Measurements from ENCODE around the gene KEL.

Gene KEL

GRCh38 chr7:142927085-142927745, 34.9 kb downstream of the KEL start:
- no peak for DNase-seq

- DNase-seq: no peak
Observed at GRCh38 chr7:142925413-142925812, 36.8 kb downstream of the KEL start.

GRCh38 chr7:142923391-142923790, 38.8 kb downstream of the KEL start:
- DNase-seq: no peak

- DNase-seq: no peak
Observed at GRCh38 chr7:142919656-142920055, 42.5 kb downstream of the KEL start.

DNA sequence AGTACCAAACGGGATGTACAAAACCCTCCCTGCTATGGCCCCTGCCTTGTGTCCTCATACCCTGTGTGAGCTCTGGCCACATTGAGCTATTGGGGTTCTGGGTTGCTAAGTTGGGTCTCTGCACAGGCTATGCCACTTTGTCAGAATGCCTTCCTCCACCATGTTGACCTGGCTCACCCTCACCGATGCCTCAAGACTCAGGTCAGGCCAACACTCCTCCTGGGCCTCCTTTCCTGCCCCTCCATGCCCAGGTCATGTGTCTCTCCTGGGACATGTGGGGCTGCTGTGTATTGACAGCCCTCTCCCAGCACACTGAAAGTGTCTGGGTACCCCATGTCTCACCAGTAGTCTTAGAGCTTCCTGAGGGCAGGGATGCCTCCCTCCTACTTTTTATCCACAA, 43.3 kb downstream of the KEL start:
- no peak for DNase-seq

GRCh38 chr7:142917447-142917846, 44.7 kb downstream of the KEL start:
- no peak for DNase-seq

DNA sequence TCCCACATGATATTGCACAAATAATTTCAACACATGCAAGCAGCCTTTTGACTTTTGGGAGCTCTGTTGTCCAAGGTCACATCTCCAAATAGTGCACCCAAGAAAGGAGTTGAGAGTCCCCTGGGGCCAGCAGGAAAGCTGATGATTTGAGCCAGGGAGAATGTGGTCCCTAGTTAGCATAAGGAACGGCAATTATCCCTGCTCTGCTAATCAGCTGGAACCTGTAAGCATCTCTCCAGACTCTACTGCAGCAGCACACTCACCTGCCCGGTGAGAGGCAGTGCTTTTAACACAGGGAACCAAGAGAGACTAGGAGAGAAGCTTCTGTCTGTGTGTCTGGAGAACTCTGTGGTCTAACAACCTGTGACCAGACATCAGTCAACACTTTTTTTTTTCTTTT, 45.7 kb downstream of the KEL start:
- no peak for DNase-seq

- no peak for DNase-seq
Observed at GRCh38 chr7:142915315-142915714, 46.8 kb downstream of the KEL start.

DNA sequence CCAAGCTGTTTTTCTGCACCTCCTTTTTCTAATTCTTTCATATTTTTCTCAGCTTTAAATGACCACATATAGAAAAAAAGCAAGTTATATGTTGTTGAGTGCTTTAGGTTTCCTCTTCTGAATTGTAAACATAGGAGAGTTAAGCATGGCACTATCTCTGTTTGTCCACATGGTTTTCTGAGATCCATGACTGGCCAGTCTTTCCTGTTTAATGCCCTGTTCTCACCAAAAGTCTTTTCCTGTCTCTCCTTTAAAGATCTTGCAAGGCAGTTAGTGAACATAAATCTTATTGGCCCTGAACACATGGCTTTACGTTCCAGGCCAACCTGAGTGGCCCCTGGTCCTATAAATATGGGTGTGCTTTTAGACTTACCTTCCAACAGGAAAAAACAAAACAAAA, 48.0 kb downstream of the KEL start:
- no peak for DNase-seq

DNA sequence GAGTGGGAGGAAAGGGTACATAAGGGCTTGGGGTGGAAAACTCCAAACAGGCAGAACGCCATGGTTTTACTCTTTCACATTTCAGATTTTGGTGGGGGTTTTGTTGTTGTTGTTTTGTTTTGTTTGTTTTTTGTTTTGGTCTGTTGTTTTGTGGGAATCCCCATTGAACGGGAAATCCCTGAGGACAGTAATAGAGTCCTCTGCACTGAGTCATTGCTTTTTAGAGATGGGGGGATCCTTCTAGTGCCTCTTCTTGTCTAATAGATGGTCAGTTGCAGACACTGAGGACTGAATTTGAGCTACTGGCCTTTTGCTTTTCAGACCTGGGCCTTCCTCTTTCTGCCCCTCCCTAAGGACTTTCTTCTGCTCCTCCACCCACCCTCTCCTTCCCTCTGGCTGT, 48.6 kb downstream of the KEL start:
- no peak for DNase-seq

GRCh38 chr7:142913051-142913450, 49.1 kb downstream of the KEL start:
- no peak for DNase-seq

DNA sequence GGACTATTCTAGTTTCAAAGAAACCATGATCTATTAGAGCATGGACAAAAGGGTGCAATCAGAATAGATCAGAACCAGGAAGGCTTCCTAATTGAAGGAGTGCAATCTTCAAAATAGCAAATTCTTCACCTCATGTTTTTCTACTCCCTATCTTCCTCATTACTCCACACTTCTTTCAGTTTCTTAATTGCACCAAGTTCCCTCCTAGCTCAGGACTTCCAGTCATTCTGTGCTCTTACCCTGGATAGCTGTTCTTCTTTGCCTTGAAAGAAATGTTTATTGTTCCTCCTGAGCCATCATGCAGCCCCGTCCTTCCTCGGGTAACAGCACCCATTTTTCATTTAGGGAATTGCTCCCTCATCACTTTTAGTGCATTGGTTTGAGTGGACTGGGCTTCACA, 51.7 kb downstream of the KEL start:
- no peak for DNase-seq

GRCh38 chr7:142910031-142910433, 52.1 kb downstream of the KEL start:
- DNase-seq: no peak

- no peak for DNase-seq
Observed at GRCh38 chr7:142908921-142909890, 53.0 kb downstream of the KEL start.

DNA sequence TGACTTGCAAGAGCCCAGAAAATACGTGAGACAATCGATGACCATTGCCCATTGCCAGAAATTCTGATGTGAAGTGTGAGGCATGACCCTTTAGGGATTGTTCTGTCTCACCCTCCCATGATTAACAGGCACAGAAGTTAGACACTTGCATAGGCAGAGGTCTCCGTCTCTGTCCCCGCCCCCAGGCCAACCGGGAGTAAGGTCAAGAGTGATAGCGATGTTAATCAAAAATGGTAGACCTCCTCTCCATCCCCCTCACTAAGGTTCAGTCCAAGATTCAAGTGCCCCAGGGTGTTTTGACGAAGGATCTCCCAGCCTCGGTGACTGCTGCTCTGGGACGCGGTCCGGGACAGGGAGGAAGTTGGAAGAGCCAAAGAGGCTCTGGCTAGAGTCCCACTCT, 53.9 kb downstream of the KEL start:
- no peak for DNase-seq

DNA sequence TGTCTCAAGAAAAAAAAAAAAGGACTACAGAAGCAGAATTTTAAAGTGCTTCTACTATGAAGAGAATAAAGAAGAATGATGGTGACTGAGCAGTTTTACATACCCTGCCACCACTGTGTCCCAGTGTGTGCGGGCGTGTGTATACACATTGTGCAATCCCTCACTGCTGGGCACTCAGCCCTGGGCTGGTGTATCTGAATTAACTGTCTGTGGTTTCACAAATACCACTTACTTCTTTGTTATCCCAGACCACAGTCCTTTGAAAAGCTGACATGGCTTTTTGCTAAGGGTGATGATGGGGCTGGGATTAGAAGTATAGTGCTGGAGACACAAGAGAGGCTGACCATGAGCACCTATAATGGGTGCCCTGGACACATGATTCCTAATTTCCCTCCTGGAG, 55.5 kb downstream of the KEL start:
- DNase-seq: no peak

DNA sequence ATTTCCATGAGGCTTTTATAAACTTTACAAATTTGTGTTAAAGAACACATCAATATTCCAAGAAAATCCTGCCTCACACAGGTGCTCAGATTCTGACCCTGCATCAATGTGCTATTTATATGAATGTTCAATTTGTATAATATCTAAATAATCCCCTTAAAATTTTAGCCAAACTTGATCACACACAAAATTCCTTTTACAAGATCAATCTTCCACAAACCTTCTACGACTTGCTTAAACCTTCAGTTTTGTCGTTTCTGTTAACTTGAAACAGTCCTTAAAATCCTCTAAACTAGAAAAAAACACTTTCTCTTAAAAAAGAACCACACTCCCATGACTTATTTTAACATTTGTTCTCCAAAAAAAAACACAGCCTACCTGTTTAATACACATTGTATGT, 56.4 kb downstream of the KEL start:
- no peak for DNase-seq

- no peak for DNase-seq
Observed at GRCh38 chr7:142904128-142904527, 58.0 kb downstream of the KEL start.

GRCh38 chr7:142901426-142902259, 60.5 kb downstream of the KEL start:
- no peak for DNase-seq

- DNase-seq: no peak
Observed at GRCh38 chr7:142899661-142900060, 62.5 kb downstream of the KEL start.

- no peak for DNase-seq
Observed at GRCh38 chr7:142898377-142899170, 63.6 kb downstream of the KEL start.

DNA sequence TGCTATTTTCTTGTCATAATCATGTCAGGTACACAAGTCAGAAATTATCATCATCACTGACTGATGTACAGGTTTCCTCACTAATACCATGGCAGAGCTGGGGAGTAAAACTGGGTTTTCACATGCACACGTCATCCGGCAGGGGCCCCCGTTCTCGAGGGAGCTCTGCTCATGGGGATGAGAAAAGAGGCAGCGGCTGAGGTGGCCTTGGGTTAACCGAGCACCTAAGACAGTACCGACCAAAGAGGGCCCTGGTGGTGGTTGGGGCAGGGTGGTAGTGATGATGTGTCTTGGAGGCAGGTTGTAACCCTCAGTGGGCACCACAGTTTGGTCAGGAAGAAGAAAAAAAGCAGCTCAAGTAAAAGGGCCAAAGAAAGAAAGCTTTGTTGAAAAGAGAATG, 64.5 kb downstream of the KEL start:
- no peak for DNase-seq
